Colonic mucosa (tissue), 4 donors: Measurements from ENCODE around the gene STAT5B. TPM values are rescaled to one million over a fixed set of nuclear protein-coding genes. Genes with fewer than 3 reads are reported as not detected.
"Not testable (repeated sequence)": the region's sequence is repeated elsewhere in the genome, so short reads cannot be mapped to it uniquely, and the experiment has no call there.

ENCODE experiments used
- DNase-seq: peaks from one replicate; pipeline ENCODE4 v3.0.0-alpha.2; 2020
- H3K27ac ChIP-seq: fragments of 200-600 bp; one replicate; pipeline ENCODE4 v1.8.0; 2021
- H3K27me3 ChIP-seq: fragments of 200-600 bp; one replicate; pipeline ENCODE4 v1.8.0; 2021
- H3K36me3 ChIP-seq: fragments of 200-600 bp; one replicate; pipeline ENCODE4 v1.8.0; 2021
- H3K4me1 ChIP-seq: fragments of 200-600 bp; one replicate; pipeline ENCODE4 v1.8.0; 2021; ENCODE audit warnings: mild to moderate bottlenecking
- H3K4me3 ChIP-seq: fragments of 200-600 bp; one replicate; pipeline ENCODE4 v1.8.0; 2021
- H3K9ac ChIP-seq, 2 donors: one replicate each; pipeline ENCODE4 v1.7.0; 2013; ENCODE audit warnings: control low read depth in 2 of 2, low read depth in 2 of 2, low read length in 2 of 2
- H3K9me3 ChIP-seq: fragments of 200-600 bp; one replicate; pipeline ENCODE4 v1.8.0; 2021
- intact Hi-C: fragments of 100-400 bp; cut with DNase I; formaldehyde crosslinking; loops from one replicate; pipeline ENCODE4 v1.14.1; 2022
- total RNA-seq, 2 donors: library from RNA; stranded (reverse); fragmentation: NEBNext Ultra II Directional in 1 of 2; extraction: Animal tissue kit (Norgen Biotek cat#: 25700) in 1 of 2; gene quantifications; one replicate each; pipeline ENCODE4 v1.2.1, GENCODE V29; 2021
- TF ChIP-seq, protein P1 (sequence below): fragments of 200-600 bp; IDR thresholded peaks from one replicate; pipeline ENCODE4 v1.8.0; 2022; ENCODE audit warnings: antibody characterized with exemption, mild to moderate bottlenecking
- donor health status: healthy.
- donor health status: DM: no; HTN: no; CAD: no.
- donor health status: DM: no; HTN: no; CAD: no.

STAT5B gene
- total RNA-seq, 2 donors from 2014 or later = 29.3 to 38.4 TPM

DNA sequence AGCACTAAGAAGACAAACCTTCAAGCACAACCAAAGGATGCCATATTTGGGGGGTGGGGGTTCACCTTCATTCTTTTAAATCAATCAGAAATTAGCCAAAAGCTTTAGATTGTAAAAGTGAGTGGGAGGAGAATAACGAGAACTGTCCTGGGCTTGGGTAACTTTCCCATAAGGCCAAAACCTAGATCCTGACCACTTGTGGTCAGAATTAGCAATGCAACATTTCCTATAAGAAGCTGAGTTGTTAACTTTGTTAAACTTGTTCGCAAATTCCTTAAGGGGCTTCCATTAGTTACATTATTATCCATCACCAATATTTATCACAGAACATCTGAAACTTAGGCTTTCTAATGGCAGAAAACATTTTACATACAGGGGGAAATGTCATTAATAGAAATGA, 25.1 kb downstream of the STAT5B start:
- no peaks in the 10 kb centered on the region for H3K36me3 ChIP-seq
- DNase-seq = no peak
- no peak overlapping the region for H3K9ac ChIP-seq
- H3K4me1 ChIP-seq = peaks cover 5% of the 10 kb centered on the region
- no peaks in the 10 kb centered on the region for H3K9me3 ChIP-seq
- intact Hi-C loops = no loop called here
- H3K4me3 ChIP-seq = no peak overlapping the region
- peak overlapping the region; percentile 7 for H3K27ac ChIP-seq
- TF ChIP-seq, protein P1, sequence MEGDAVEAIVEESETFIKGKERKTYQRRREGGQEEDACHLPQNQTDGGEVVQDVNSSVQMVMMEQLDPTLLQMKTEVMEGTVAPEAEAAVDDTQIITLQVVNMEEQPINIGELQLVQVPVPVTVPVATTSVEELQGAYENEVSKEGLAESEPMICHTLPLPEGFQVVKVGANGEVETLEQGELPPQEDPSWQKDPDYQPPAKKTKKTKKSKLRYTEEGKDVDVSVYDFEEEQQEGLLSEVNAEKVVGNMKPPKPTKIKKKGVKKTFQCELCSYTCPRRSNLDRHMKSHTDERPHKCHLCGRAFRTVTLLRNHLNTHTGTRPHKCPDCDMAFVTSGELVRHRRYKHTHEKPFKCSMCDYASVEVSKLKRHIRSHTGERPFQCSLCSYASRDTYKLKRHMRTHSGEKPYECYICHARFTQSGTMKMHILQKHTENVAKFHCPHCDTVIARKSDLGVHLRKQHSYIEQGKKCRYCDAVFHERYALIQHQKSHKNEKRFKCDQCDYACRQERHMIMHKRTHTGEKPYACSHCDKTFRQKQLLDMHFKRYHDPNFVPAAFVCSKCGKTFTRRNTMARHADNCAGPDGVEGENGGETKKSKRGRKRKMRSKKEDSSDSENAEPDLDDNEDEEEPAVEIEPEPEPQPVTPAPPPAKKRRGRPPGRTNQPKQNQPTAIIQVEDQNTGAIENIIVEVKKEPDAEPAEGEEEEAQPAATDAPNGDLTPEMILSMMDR = no peak
- no peaks in the 10 kb centered on the region for H3K27me3 ChIP-seq

DNA sequence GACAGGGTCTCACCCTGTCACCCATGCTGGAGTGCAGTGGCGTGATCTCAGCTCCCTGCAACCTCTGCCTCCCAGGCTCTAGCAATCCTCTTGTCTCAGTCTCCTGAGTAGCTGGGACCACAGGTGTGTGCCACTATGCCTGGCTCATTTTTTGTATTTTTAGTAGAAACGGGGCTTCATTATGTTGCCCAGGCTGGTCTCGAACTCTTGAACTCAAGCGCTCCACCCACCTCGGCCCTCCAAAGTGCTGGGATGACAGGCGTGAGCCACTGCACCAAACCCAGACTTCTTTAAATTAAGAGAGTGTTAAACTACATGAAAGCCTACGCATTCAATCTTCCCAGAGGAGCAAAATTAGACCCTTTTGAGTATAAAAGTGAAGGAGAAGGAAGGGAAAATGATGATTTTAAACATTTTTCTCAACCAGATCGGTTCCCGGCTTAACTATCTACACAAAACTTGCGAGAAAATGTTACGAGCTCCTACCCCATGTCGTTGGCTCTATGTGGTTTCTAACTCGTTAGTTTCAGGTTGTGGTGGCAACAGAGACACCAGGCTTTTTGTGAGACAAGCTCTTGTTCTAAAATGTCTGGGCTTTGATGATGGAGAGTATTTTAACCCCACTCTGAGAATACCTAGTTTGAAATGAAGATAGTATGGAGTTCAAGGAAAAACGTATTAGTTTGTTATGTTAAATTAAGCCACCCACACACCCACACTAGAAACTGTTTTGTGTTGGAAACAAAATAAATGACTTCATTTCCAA, 26.3 kb downstream of the STAT5B start:
- no peak for DNase-seq

DNA sequence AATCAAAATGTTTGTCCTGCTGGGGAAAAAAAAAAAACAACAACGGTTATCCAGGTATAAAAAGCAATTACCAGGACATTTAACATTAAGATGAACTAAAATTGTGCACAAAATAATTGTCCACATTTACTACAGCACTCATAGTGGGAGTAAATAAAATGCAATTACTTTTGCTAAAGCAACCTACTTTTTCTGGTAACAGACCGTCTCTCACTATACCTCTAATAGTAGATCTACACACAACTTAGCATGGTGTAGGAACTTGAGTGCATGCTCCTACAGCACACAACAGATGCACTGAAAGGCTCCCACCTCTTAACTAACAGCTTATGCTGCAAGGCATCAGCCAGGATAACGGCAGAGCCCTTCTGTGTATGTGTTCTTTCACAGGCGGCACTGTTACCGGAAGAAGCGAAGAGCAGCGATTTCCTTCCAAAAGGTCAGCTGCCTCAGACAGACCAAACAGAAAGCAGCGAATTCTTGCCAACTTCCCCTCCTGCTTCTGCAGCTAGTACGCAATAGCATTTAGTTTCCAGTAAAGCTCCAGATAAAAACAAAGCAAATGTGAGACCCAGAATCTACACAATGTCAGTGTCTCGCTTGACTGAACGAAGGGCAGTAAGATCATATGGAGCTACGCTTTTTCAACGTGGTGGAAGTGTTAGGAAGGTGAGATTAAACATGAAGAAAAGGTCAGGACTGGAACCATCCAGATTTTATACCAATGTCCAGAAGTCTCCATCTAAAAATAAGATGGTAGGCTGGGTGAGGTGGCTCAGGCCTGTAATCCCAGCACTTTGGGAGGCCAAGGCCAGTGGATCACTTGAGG, 27.6 kb downstream of the STAT5B start:
- no peak overlapping the region for H3K4me3 ChIP-seq
- no peaks in the 10 kb centered on the region for H3K36me3 ChIP-seq
- H3K9me3 ChIP-seq = no peaks in the 10 kb centered on the region
- no peaks in the 10 kb centered on the region for H3K27me3 ChIP-seq
- H3K27ac ChIP-seq = peak overlapping the region; percentile 75
- intact Hi-C loops = no loop called here
- H3K9ac ChIP-seq = peak overlapping the region; percentile 42 to 58
- peak; percentile 68 for DNase-seq
- TF ChIP-seq, protein P1 = no peak
- H3K4me1 ChIP-seq = peaks cover 5% of the 10 kb centered on the region

More for the DNA sequence above, 26.3 kb downstream of the STAT5B start:
- Histone ChIP-seq H3K4me3 (no peak overlapping the region), H3K4me1 (peaks cover 5% of the 10 kb centered on the region), H3K36me3 (no peaks in the 10 kb centered on the region), H3K9ac (no peak overlapping the region), H3K9me3 (no peaks in the 10 kb centered on the region), H3K27me3 (no peaks in the 10 kb centered on the region), H3K27ac (peak overlapping the region; percentile 75)
- TF ChIP-seq, protein P1 = no peak
- intact Hi-C loops = no loop called here

DNA sequence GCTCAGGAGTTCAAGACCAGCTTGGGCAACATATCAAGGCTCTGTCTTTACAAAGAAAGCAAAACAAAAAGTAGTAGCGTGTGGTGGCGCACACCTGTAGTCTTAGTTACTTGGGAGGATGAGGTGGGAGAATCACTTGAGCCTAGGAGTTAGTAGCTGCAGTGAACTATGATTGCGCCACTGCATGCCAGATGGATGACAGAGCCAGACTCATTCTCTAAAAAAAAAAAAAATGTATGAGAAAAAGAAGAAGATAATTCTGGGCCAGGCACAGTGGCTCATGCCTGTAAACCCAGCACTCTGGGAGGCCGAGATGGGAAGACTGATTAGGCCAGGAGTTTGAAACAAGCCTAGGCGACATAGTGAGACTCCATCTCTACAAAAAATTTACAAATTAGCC, 28.5 kb downstream of the STAT5B start:
- Histone ChIP-seq H3K9ac (no peak overlapping the region), H3K9me3 (no peaks in the 10 kb centered on the region), H3K4me1 (no peaks in the 10 kb centered on the region), H3K4me3 (no peak overlapping the region), H3K27me3 (no peaks in the 10 kb centered on the region), H3K27ac (peak overlapping the region; percentile 75), H3K36me3 (no peaks in the 10 kb centered on the region)
- TF ChIP-seq, protein P1 = no peak
- intact Hi-C loops = no loop called here
- no peak for DNase-seq

DNA sequence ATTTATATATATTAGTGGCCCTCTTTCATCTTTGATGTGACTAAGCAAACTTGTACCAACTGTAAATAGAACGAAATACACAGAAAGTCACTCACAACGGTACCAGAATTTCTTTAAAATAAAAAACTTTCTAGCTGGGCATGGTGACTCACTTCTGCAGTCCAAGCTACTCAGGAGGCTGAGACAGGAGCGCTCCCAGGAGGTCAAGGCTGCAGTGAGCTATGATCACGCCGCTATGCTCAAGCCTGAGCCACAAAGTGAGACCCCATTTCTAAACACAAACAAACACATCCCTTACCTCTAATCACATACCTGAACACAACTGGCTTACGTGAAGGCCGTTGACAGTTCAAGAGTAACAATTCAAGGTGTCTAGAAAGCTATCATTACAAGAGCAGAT, 29.7 kb downstream of the STAT5B start:
- no peaks in the 10 kb centered on the region for H3K4me1 ChIP-seq
- H3K9ac ChIP-seq = no peak overlapping the region
- no peaks in the 10 kb centered on the region for H3K9me3 ChIP-seq
- H3K27ac ChIP-seq = no peak overlapping the region
- no peaks in the 10 kb centered on the region for H3K36me3 ChIP-seq
- DNase-seq = no peak
- intact Hi-C loops = no loop called here
- H3K4me3 ChIP-seq = no peak overlapping the region
- TF ChIP-seq, protein P1 = no peak
- H3K27me3 ChIP-seq = no peaks in the 10 kb centered on the region

DNA sequence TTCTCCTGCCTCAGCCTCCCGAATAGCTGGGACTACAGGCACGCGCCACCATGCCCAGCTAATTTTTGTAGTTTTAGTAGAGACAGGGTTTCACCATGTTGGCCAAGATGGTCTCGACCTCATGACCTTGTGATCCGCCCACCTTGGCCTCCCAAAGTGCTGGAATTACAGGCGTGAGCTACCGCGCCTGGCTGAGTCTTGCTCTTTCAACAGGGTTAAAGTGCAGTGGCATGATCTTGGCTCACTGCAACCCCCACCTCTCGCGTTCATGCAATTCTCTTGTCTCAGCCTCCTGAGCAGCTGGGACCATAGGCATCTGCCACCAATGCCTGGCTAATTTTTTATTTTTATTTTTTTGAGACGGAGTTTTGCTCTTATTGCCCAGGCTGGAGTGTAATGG, 31.0 kb downstream of the STAT5B start:
- H3K36me3 ChIP-seq, H3K27me3 ChIP-seq, H3K4me1 ChIP-seq, DNase-seq, H3K9me3 ChIP-seq, H3K9ac ChIP-seq, intact Hi-C loops, H3K4me3 ChIP-seq, H3K27ac ChIP-seq: not testable (repeated sequence)

DNA sequence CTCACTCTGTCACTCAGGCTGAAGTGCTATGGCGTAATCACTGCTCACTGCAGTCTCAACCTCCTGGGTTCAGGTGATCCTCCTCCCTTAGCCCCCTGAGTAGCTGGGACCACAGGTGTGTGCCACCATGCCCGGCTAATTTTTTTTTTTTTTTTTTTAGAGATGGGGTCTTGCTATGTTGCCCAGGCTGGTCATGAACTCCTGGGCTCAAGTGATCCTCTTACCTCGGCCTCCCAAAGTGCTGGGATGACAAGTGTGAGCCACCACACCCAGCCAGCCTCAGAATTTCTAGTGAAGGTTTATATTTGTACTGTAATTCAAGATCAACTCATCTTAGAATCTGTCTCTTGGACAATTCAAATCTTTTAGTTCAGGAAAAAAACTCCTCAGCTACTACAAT, 32.1 kb downstream of the STAT5B start:
- H3K9me3 ChIP-seq, H3K36me3 ChIP-seq, H3K9ac ChIP-seq, H3K4me1 ChIP-seq, H3K4me3 ChIP-seq, H3K27me3 ChIP-seq, intact Hi-C loops, DNase-seq, H3K27ac ChIP-seq: not testable (repeated sequence)
